GM04504 (cell line): ENCODE measurements around the gene TSPAN15.

ENCODE experiments used
- DNase-seq: peaks from one replicate; pipeline ENCODE4 v3.0.0-alpha.2; 2012; ENCODE audit warnings: low read depth

Gene TSPAN15

GRCh38 chr10:69466158-69466490, 14.9 kb downstream of the TSPAN15 start:
- no peak for DNase-seq

DNA sequence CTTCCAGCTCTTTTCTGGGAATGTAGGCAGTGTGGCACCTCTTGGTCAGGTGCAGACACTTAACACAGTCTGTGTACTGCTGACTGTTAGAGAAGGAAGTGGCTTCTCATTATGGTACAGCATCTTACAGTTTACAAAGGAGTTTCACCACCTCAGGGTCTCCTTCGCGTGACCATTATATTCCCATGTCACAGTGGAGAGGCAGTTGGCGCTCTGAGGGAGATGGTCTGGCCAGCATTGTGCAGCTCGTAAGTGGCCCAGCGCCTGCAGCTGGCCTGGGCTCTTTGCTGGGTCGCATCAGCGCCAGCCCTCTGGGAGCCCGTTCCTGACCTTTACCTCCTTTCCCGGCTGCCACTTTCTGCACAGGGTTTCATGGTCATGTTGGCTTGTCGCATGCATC, 15.4 kb downstream of the TSPAN15 start:
- no peak for DNase-seq

- DNase-seq, result no peak
Measured at GRCh38 chr10:69467928-69468750, 16.9 kb downstream of the TSPAN15 start.

DNA sequence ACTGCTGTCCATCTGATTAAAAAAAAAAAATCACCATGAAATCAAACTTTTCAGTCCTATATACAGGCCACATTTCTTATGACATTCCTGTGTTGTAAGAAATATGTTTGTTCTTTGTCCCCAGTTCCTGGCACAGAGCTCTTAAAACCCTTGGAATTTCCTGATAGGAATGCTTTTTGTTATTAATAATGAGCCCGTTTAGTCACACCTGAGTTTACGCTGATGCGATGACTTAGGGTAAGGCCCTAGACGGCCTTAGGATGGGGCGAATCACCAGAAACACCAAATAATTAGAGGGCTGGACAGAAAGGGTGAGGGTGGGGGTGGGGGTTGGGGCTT, 17.5 kb downstream of the TSPAN15 start:
- DNase-seq, result no peak

GRCh38 chr10:69469976-69470375, 18.7 kb downstream of the TSPAN15 start:
- DNase-seq, result no peak

GRCh38 chr10:69470463-69471384, 19.5 kb downstream of the TSPAN15 start:
- no peak for DNase-seq

GRCh38 chr10:69472142-69472541, 20.9 kb downstream of the TSPAN15 start:
- no peak for DNase-seq

DNA sequence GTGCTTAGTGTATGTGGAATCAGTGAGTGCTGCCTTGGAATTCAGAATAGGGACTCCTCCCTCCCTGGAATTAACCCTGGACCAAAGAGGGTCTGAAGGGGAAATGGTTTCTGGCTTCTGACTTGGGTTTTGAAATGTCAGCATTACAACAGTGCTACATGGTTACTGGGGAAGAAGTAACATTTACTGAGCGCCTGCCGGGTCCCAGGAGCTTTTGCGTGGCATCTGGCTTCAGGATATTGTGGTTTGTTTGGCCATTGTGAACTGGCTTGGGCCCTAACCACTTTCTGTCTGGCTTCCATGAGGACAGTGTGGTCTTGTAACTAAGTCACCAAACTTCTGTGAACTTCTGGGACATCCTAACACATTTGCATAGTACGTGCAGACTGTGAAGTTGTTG, 21.3 kb downstream of the TSPAN15 start:
- DNase-seq, result no peak

- no peak for DNase-seq
Measured at GRCh38 chr10:69473304-69473990, 22.2 kb downstream of the TSPAN15 start.

DNA sequence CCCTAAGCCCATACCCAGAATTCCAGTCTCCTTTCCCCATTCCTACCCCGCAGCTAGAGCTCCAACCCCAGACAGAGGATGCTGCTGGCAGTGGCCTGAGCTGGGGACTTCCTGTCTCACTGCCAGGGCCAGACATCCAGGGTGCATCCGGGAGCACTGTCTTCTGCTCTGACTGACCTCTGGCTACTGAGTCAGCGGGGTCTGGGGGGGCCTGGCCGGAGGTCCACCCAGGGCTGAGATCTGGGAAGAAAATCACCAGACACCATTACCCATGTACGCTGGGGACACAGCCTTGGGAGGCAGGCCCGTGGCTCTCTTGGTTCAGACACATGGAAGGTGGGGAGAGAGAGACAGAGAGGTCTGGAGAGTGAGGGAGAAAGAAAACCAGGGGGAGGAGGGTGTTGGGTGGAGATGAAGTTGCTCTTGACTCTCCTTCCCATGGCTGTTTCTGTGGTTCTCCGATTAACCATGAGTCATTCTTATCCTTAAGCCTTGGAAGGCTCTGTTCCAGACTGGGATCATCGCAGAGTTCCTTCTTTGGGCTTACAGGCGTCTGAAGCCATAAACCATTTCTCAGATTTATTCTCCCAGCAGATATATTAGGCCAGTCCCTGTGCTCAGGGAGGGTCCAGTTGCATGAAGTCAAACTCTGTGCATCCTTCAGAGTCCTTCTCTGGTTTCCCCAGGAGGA, 23.6 kb downstream of the TSPAN15 start:
- DNase-seq, result peak; percentile 85

DNA sequence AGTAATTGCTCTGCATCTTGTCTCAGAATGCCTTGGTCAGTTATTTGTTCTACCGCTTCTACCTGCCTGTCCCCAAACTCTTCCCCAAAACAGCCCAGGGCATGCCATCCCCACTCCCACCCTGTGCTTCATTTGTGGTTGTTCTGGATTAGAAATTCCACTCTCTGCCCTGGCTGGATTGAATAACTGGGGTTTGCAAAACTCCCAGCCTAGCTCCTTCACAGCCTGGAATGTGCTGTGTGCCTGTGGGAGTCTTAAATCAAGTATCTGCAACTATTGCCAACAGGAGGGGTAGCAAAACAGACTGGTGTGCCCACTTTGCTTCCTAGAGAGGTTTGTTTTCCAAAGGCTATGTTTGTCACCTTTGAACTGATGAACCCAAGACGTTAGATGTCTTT, 24.2 kb downstream of the TSPAN15 start:
- no peak for DNase-seq

GRCh38 chr10:69477968-69478597, 26.8 kb downstream of the TSPAN15 start:
- DNase-seq, result no peak

DNA sequence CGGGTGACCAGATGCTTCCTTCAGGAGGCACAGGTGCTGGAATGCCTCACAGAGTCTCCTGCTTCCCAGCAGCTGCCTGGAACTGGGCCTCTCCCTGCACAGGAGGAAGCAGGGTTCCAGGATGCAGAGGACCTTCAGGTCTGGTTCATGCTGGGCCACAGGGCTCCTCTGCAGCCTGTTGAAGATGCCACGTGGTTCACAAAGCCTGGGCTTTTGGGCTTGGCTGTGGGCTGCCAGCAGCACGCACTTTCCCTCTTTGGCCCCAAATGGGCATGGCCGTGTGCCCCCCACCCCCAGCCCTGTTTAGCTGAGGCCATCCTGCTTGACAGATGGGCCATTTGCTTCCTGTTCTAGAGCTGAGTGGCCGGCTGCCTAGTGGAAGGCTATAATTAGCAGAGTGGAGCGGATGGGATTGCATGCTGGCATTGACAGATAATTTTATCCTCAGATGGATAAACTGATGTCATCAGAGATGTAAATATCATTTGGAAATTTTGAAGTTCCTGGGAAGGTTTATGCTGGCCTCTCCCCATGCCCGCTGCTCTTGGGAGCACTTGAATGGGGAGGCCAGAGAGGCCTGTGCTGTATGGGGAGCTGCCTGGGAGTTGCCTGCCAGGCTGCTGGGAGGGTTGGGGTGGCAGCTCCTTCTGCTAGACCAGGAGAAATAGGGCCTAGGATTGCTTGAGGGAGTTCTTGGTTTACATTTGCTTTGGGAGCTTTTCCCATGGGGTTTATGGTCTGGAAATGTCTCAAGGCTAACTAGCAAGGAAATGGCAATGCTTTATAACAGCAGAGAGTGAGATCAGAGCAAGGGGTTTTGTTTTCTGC, 28.2 kb downstream of the TSPAN15 start:
- DNase-seq, result no peak

- no peak for DNase-seq
Measured at GRCh38 chr10:69480068-69480412, 28.8 kb downstream of the TSPAN15 start.

- no peak for DNase-seq
Measured at GRCh38 chr10:69481305-69481704, 30.0 kb downstream of the TSPAN15 start.

DNA sequence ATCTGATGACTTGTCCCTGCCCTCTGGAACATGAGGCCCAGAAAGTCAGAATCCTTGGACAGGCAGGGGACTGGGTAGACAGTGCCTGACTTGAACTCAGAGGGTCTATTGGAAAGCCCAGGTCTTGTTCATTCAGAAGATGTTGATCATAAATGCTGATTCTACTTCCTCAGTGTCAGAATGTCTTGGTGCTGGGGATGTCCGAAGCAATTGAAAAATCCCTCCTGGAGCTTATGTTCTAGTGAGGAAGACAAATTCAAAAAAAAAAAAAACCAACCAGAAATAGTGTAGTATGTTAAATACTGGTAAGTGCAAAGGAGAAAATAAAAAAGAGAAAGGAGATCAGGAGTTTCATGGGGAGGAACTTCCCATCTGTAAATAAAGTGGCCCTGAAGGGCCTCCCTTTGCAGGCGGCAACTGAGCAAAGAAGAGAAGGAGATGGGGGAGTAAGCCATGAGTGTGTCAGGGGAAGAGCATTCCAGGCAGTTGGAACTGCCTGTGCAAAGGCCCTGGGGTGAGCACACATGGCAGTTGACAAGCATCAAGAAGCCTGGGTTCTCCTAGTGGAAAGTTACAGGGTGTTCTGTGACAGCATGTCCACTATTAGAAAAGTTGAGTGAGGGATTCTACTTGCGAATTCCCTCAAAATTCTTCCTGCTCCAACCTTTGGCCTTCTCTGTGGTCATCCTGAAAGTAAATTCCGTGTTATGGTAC, 30.7 kb downstream of the TSPAN15 start:
- no peak for DNase-seq

DNA sequence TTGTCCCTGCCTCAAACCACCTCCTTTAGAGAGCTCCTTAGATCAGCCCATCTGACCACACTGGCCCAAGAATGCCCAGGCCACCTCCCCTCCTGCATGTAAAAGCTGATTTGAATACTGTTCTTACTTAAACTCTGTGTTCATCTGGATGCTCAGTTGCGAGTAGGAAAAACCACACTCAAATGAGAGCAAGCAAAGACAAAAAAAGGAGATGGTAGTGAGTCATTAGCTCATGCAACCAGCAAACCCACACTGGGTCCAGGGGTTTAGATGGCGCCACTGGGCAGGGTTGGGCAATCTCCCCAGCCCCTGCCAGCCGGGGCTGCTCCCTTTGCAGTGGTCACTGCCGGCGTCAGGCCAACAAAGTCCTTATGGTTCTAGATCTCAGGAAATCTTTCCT, 32.7 kb downstream of the TSPAN15 start:
- no peak for DNase-seq

GRCh38 chr10:69484736-69485135, 33.5 kb downstream of the TSPAN15 start:
- DNase-seq, result no peak

DNA sequence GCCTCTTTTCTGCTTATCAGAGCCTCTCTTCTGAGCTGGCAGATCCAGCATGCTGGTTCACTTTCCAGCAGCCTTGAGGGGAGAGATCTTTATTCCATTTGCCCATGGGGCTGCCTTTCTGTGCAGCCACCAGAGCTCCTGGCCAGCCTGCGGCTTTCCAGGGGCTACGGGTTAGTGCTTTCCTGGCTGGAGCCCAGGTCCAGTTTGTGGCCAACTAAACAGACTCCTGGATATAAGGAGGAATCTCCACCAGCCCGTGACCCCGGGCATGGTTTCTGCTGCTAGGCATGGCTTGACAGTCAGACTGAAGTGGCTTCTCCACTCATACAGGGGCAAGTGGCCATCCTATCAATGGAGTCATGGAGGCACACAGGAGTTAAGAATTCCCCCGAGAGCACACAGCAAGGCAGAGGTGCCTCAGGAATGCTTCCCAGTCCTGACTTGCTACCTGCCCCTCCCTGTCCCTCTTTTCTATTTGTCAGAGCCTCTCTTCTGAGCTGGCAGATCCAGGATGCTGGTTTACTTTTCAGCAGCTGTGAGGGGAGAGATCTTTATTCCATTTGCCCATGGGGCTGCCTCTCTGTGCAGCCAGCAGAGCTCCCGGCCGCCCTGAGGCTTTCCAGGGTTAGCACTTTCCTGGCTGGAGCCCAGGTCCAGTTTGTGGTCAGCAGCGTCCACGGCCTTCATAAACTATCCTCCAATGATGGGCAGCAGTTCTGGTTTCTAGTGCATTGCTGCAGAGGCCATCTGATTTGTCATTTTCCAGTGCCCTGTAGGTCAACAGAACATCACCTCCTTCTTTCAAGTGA, 35.9 kb downstream of the TSPAN15 start:
- no peak for DNase-seq
